IMR-90 (cell line): ENCODE measurements around the gene UCP3. TPM values are rescaled to one million over a fixed set of nuclear protein-coding genes. Genes with fewer than 3 reads are reported as not detected.

ENCODE experiments used
- ATAC-seq: fragments of 200-7000 bp; cut with Tn5 transposase; 2 replicates; pipeline ENCODE4 v1.9.1; 2020; ENCODE audit warnings: low read depth, mild to moderate bottlenecking, moderate library complexity
- BruUV-seq: library from RNA; stranded (reverse); fragments of 400-500 nt; replicated peaks from 2 replicates; lab custom pipeline; 2021; lab: Mats Ljungman, UMichigan
- CTCF ChIA-PET: fragments of 300-600 bp; formaldehyde crosslinking; extraction: SDS; loops from one replicate; lab custom pipeline; 2021; ENCODE audit warnings: antibody characterized with exemption; lab: Yijun Ruan, JAX
- POLR2A ChIA-PET: fragments of 300-600 bp; sonication (Branson Sonifier 250); formaldehyde crosslinking; loops from one replicate; lab custom pipeline; 2022; ENCODE audit warnings: antibody characterized with exemption; ENCODE audit not compliant: unreplicated experiment; lab: Charles Lee
- DNase-seq: peaks from one replicate; pipeline ENCODE4 v3.0.0; 2013
- H2AFZ ChIP-seq: replicated peaks from 2 replicates; pipeline ENCODE3; 2013; ENCODE audit warnings: low read length, mild to moderate bottlenecking; ENCODE audit not compliant: poor library complexity
- H2AK5ac ChIP-seq: 2 replicates; pipeline ENCODE4 v1.6.1; 2013; ENCODE audit warnings: low read depth, low read length, inconsistent platforms
- H2AK9ac ChIP-seq: replicated peaks from 2 replicates; pipeline ENCODE3; 2013; ENCODE audit warnings: mild to moderate bottlenecking, low read depth, low read length, moderate library complexity; ENCODE audit not compliant: poor library complexity
- H2BK120ac ChIP-seq: 2 replicates; pipeline ENCODE4 v1.6.1; 2013; ENCODE audit warnings: low read depth, low read length, inconsistent platforms
- H2BK15ac ChIP-seq: 3 replicates; pipeline ENCODE4 v1.6.1; 2013; ENCODE audit warnings: low read depth, low read length, inconsistent platforms
- H2BK20ac ChIP-seq: 2 replicates; pipeline ENCODE4 v1.6.1; 2013; ENCODE audit warnings: low read depth, mild to moderate bottlenecking, inconsistent platforms, low read length, moderate library complexity
- H2BK5ac ChIP-seq: 2 replicates; pipeline ENCODE4 v1.6.1; 2013; ENCODE audit warnings: mild to moderate bottlenecking, low read depth, low read length, inconsistent platforms; ENCODE audit not compliant: poor library complexity, severe bottlenecking
- H3K14ac ChIP-seq: replicated peaks from 2 replicates; pipeline ENCODE4 v1.6.1; 2013; ENCODE audit warnings: low read depth, low read length, inconsistent platforms
- H3K18ac ChIP-seq: 2 replicates; pipeline ENCODE4 v1.6.1; 2013; ENCODE audit warnings: low read depth, low read length, control low read depth
- H3K23ac ChIP-seq: 2 replicates; pipeline ENCODE4 v1.6.1; 2013; ENCODE audit warnings: low read depth, low read length, inconsistent platforms
- H3K27ac ChIP-seq: 2 replicates; pipeline ENCODE4 v1.5.1; 2013; ENCODE audit warnings: mild to moderate bottlenecking, control low read depth, low read length; ENCODE audit not compliant: insufficient read depth
- H3K27me3 ChIP-seq: 2 replicates; pipeline ENCODE4 v1.6.1; 2013; ENCODE audit warnings: low read length; ENCODE audit not compliant: control insufficient read depth, insufficient read depth
- H3K36me3 ChIP-seq: 2 replicates; pipeline ENCODE4 v1.6.1; 2013; ENCODE audit warnings: low read length, mixed read lengths; ENCODE audit not compliant: control insufficient read depth, insufficient read depth
- H3K4ac ChIP-seq: 2 replicates; pipeline ENCODE4 v1.6.1; 2013; ENCODE audit warnings: low read depth, low read length, inconsistent platforms
- H3K4me1 ChIP-seq: 2 replicates; pipeline ENCODE4 v1.6.1; 2013; ENCODE audit warnings: low read length, mixed read lengths; ENCODE audit not compliant: control insufficient read depth, insufficient read depth
- H3K4me2 ChIP-seq: 2 replicates; pipeline ENCODE4 v1.6.1; 2013; ENCODE audit warnings: low read depth, mild to moderate bottlenecking, control low read depth, low read length, moderate library complexity
- H3K4me3 ChIP-seq: 2 replicates; pipeline ENCODE4 v1.5.1; 2013; ENCODE audit warnings: low read depth, mild to moderate bottlenecking, control low read depth, low read length, moderate library complexity; ENCODE audit not compliant: insufficient read depth
- H3K56ac ChIP-seq: 2 replicates; pipeline ENCODE4 v1.6.1; 2013; ENCODE audit warnings: low read length, inconsistent platforms; ENCODE audit not compliant: insufficient read depth; ENCODE audit errors: extremely low read depth
- H3K79me1 ChIP-seq, 2 experiments: 2 replicates each; pipeline ENCODE4 v1.6.1; 2013; ENCODE audit warnings: low read length in 2 of 2, inconsistent platforms in 1 of 2, low read depth in 1 of 2
- H3K9ac ChIP-seq: 2 replicates; pipeline ENCODE4 v1.6.1; 2013; ENCODE audit warnings: low read depth, low read length, control low read depth
- H3K9me1 ChIP-seq: 2 replicates; pipeline ENCODE4 v1.6.1; 2013; ENCODE audit warnings: low read length, inconsistent platforms; ENCODE audit not compliant: insufficient read depth
- H3K9me3 ChIP-seq: 2 replicates; pipeline ENCODE4 v1.6.1; 2013; ENCODE audit warnings: low read length; ENCODE audit not compliant: control insufficient read depth, insufficient read depth
- H4K20me1 ChIP-seq: 2 replicates; pipeline ENCODE4 v1.6.1; 2013; ENCODE audit warnings: low read length, inconsistent platforms; ENCODE audit not compliant: insufficient read depth
- H4K5ac ChIP-seq: 2 replicates; pipeline ENCODE4 v1.6.1; 2013; ENCODE audit warnings: mild to moderate bottlenecking, low read depth, low read length, control low read depth
- H4K8ac ChIP-seq, 2 experiments: 2 replicates each; pipeline ENCODE4 v1.6.1; 2013; ENCODE audit warnings: low read depth in 2 of 2, low read length in 2 of 2, control low read depth in 1 of 2, inconsistent platforms in 1 of 2
- H4K91ac ChIP-seq: 2 replicates; pipeline ENCODE4 v1.6.1; 2013; ENCODE audit warnings: low read depth, low read length, inconsistent platforms; ENCODE audit not compliant: insufficient read depth
- BHLHE40 ChIP-seq: fragments of 150-350 bp; IDR thresholded peaks from 2 replicates; pipeline ENCODE4 v1.6.1; 2016; ENCODE audit warnings: mild to moderate bottlenecking, low read depth, low read length
- CEBPB ChIP-seq: IDR thresholded peaks from 2 replicates; pipeline ENCODE4 v1.6.1; 2012; ENCODE audit warnings: low read depth, low read length, improper control_type of control experiment
- CHD1 ChIP-seq: IDR thresholded peaks from 2 replicates; pipeline ENCODE4 v1.6.1; 2012; ENCODE audit warnings: low read depth, low read length, improper control_type of control experiment
- FOS ChIP-seq: fragments of 150-350 bp; IDR thresholded peaks from 2 replicates; pipeline ENCODE4 v1.6.1; 2016; ENCODE audit warnings: low read depth, low read length
- MAFK ChIP-seq: IDR thresholded peaks from 2 replicates; pipeline ENCODE4 v1.6.1; 2012; ENCODE audit warnings: low read depth, low read length, improper control_type of control experiment
- MAZ ChIP-seq: IDR thresholded peaks from 2 replicates; pipeline ENCODE4 v1.6.1; 2012; ENCODE audit warnings: low read depth, mild to moderate bottlenecking, low read length, improper control_type of control experiment, moderate library complexity, borderline replicate concordance
- MXI1 ChIP-seq: IDR thresholded peaks from 2 replicates; pipeline ENCODE4 v1.6.1; 2012; ENCODE audit warnings: low read depth, mild to moderate bottlenecking, low read length, moderate library complexity, borderline replicate concordance
- NFE2L2 ChIP-seq: fragments of 150-350 bp; IDR thresholded peaks from 2 replicates; pipeline ENCODE4 v1.6.1; 2016; ENCODE audit warnings: low read depth, mild to moderate bottlenecking, low read length
- POLR2A ChIP-seq: IDR thresholded peaks from 2 replicates; pipeline ENCODE4 v1.6.1; 2012; ENCODE audit warnings: mild to moderate bottlenecking, low read depth, low read length
- RCOR1 ChIP-seq: IDR thresholded peaks from 2 replicates; pipeline ENCODE4 v1.6.1; 2012; ENCODE audit warnings: mild to moderate bottlenecking, low read length, improper control_type of control experiment; ENCODE audit not compliant: insufficient replicate concordance
- RFX5 ChIP-seq: IDR thresholded peaks from 2 replicates; pipeline ENCODE4 v1.8.0; 2012; ENCODE audit warnings: low read depth, mild to moderate bottlenecking, low read length, moderate library complexity
- SMC3 ChIP-seq: fragments of 150-350 bp; IDR thresholded peaks from 2 replicates; pipeline ENCODE4 v1.6.1; 2016; ENCODE audit warnings: low read depth, mild to moderate bottlenecking, antibody characterized with exemption, low read length, moderate library complexity
- WGBS, 2 experiments: methylation state at CpG; one replicate each; pipeline versions ENCODE4 v1.1.5 to v1.1.7; 2013; ENCODE audit warnings: missing lambda C conversion rate in 2 of 2; ENCODE audit not compliant: insufficient read length in 1 of 2; ENCODE audit errors: extremely low coverage in 2 of 2; 5-methylcytosine and 5-hydroxymethylcytosine counted together
- dilution Hi-C: fragments of 300-500 bp; cut with HindIII; formaldehyde crosslinking; loops from one replicate; pipeline ENCODE4 v1.14.3; 2018; ENCODE audit warnings: low sequenced_read_pairs; ENCODE audit not compliant: unreplicated experiment
- in situ Hi-C: fragments of 300-500 bp; cut with MboI; formaldehyde crosslinking; loops from 3 replicates; pipeline ENCODE4 v1.14.3; 2019; ENCODE audit warnings: low sequenced_read_pairs, inconsistent platforms, mixed read lengths
- intact Hi-C: fragments of 100-400 bp; cut with micrococcal nuclease; formaldehyde crosslinking; loops from 2 replicates; pipeline ENCODE4 v1.10.0; 2022
- polyA plus RNA-seq, 3 experiments: library from polyadenylated mRNA; depleted of rRNA; stranded (reverse); fragments of >200 nt; gene quantifications; 2 replicates each; pipeline ENCODE4 v1.2.3, GENCODE V29; 2012; ENCODE audit warnings: low replicate concordance in 1 of 3
- total RNA-seq: library from RNA; depleted of rRNA; stranded (reverse); fragments of >200 nt; gene quantifications from 2 replicates; pipeline ENCODE4 v1.2.3, GENCODE V29; 2012
- TF ChIP-seq, protein P1 (sequence below): fragments of 150-350 bp; IDR thresholded peaks from 2 replicates; pipeline ENCODE4 v1.6.1; 2016; ENCODE audit warnings: low read depth, mild to moderate bottlenecking, low read length, moderate library complexity, borderline replicate concordance
- TF ChIP-seq, protein P2 (sequence below): fragments of 150-350 bp; IDR thresholded peaks from 2 replicates; pipeline ENCODE4 v1.6.1; 2017; ENCODE audit warnings: mild to moderate bottlenecking, antibody characterized with exemption, low read length, low read depth
- TF ChIP-seq, protein P3 (sequence below): conservative IDR thresholded peaks from 2 replicates; pipeline ENCODE4 v1.5.1; 2012; ENCODE audit warnings: mild to moderate bottlenecking, low read depth, low read length, improper control_type of control experiment

UCP3 gene
- total and polyA plus RNA-seq, 2 of the 4 experiments (the other 2 are of a cell fraction) = under 0.01 to 0.80 TPM

DNA sequence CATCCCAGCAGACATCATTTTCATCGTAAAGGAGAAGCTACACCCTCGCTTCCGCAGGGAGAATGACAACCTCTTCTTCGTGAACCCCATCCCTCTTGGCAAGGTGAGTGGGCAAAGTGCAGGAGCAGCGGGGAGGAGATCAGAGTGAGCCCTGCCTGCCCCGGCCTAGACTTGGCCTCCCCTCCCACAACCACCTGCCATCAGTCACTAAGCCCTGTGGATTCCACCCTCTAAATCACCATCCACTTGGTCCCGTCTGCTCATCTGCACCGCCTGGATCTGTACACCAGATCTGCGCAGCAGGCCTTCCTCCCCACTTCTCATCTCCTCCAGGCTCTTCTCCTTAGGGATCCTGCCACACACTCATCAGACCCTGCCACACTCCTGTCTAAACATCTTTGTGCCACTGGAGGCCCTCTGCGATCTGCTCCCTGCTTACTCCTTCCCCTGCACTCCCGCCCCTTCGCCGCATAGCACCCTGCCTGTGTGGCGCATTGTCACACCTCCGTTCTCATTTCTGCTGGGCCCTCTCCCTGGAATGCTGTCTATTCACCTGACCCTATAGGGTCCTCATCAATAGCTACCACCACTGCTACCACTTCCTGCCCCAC, 40.4 kb downstream of the UCP3 start:
- no TSS peak for BruUV-seq
- Histone ChIP-seq H3K56ac (no peak overlapping the region), H3K4me1 (no peaks in the 10 kb centered on the region), H2BK15ac (no peak overlapping the region), H3K4me3 (no peak overlapping the region), H4K20me1 (no peaks in the 10 kb centered on the region), H2AK9ac (no peak overlapping the region), H4K91ac (no peak overlapping the region), H3K27me3 (no peaks in the 10 kb centered on the region), H3K79me1 (no peaks in the 10 kb centered on the region), H4K8ac (no peak overlapping the region), H3K23ac (no peak overlapping the region), H2BK5ac (no peak overlapping the region), H3K4ac (no peak overlapping the region), H4K5ac (no peak overlapping the region), H3K14ac (no peak overlapping the region), H3K9me1 (no peaks in the 10 kb centered on the region), H2AFZ (no peak overlapping the region), H3K36me3 (no peaks in the 10 kb centered on the region), H2AK5ac (no peak overlapping the region), H2BK120ac (no peak overlapping the region), H3K9ac (no peak overlapping the region), H3K4me2 (no peak overlapping the region), H3K18ac (no peak overlapping the region), H3K27ac (no peak overlapping the region), H3K9me3 (no peaks in the 10 kb centered on the region), H2BK20ac (no peak overlapping the region)
- TF ChIP-seq, protein P1, sequence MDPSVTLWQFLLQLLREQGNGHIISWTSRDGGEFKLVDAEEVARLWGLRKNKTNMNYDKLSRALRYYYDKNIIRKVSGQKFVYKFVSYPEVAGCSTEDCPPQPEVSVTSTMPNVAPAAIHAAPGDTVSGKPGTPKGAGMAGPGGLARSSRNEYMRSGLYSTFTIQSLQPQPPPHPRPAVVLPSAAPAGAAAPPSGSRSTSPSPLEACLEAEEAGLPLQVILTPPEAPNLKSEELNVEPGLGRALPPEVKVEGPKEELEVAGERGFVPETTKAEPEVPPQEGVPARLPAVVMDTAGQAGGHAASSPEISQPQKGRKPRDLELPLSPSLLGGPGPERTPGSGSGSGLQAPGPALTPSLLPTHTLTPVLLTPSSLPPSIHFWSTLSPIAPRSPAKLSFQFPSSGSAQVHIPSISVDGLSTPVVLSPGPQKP = no peak
- TF ChIP-seq NFE2L2 (no peak), RFX5 (no peak), CHD1 (no peak), MXI1 (no peak), MAFK (no peak), SMC3 (no peak), RCOR1 (no peak), CEBPB (no peak), BHLHE40 (no peak), MAZ (no peak), POLR2A (no peak), FOS (no peak)
- TF ChIP-seq, protein P2, sequence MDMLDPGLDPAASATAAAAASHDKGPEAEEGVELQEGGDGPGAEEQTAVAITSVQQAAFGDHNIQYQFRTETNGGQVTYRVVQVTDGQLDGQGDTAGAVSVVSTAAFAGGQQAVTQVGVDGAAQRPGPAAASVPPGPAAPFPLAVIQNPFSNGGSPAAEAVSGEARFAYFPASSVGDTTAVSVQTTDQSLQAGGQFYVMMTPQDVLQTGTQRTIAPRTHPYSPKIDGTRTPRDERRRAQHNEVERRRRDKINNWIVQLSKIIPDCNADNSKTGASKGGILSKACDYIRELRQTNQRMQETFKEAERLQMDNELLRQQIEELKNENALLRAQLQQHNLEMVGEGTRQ = no peak
- TF ChIP-seq, protein P3, sequence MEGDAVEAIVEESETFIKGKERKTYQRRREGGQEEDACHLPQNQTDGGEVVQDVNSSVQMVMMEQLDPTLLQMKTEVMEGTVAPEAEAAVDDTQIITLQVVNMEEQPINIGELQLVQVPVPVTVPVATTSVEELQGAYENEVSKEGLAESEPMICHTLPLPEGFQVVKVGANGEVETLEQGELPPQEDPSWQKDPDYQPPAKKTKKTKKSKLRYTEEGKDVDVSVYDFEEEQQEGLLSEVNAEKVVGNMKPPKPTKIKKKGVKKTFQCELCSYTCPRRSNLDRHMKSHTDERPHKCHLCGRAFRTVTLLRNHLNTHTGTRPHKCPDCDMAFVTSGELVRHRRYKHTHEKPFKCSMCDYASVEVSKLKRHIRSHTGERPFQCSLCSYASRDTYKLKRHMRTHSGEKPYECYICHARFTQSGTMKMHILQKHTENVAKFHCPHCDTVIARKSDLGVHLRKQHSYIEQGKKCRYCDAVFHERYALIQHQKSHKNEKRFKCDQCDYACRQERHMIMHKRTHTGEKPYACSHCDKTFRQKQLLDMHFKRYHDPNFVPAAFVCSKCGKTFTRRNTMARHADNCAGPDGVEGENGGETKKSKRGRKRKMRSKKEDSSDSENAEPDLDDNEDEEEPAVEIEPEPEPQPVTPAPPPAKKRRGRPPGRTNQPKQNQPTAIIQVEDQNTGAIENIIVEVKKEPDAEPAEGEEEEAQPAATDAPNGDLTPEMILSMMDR = no peak
- ChIA-PET CTCF (no interaction called here), POLR2A (no interaction called here)
- dilution Hi-C loops (no loop called here), intact Hi-C loops (no loop called here), in situ Hi-C loops (loop anchor here (10.0 kb wide), 1 partner anchor 476 kb away; no protein-coding TSS in a partner anchor)
- WGBS, 2 experiments = 85% methylated on average over 10 of the region's 15 CpGs; no CpG with 5 or more reads in 1 of the 2 experiments
- DNase-seq (no peak), ATAC-seq (no peak)
